Measurements from ENCODE around the gene MSLN.
A peak's percentile ranks its signal among the peaks of the same experiment; 100 is the strongest.

DNA sequence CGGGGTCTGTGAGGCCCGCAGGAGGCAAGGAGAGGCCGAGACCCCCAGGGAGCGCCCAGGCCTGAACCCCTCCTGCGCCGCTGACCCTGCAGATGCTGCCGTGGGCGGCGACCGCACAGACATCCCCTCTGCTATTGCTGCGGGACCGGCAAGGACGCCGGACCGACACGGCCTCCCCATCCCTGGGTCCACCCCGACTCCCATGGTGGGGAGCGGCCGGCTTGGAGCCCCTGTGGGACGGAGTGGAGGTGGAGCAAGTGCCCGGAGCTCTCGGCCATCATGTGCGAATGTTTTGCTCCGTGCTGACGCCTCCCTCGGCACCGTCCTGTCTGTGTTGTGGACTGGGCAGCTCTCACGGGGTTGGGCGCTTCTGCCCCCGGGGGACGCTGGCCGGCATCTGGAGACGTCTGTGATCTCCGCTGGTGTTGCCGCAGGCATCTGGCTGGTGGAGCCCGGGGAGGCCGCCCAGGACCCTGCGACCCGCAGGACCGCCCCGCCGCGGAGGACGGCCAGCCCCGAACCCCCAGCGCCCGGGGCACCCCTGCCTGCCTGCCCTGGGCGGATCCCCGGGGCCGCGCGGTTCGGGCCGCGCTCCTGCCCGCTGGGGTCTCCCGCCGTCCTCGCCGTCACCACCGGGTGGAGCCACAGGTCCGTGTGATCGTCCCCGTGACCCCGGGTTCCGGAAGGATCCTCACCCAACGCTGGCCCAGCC lies 52.8 kb downstream of the MSLN start:
- TF ChIP-seq, protein P1, sequence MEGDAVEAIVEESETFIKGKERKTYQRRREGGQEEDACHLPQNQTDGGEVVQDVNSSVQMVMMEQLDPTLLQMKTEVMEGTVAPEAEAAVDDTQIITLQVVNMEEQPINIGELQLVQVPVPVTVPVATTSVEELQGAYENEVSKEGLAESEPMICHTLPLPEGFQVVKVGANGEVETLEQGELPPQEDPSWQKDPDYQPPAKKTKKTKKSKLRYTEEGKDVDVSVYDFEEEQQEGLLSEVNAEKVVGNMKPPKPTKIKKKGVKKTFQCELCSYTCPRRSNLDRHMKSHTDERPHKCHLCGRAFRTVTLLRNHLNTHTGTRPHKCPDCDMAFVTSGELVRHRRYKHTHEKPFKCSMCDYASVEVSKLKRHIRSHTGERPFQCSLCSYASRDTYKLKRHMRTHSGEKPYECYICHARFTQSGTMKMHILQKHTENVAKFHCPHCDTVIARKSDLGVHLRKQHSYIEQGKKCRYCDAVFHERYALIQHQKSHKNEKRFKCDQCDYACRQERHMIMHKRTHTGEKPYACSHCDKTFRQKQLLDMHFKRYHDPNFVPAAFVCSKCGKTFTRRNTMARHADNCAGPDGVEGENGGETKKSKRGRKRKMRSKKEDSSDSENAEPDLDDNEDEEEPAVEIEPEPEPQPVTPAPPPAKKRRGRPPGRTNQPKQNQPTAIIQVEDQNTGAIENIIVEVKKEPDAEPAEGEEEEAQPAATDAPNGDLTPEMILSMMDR (IDR thresholded peaks at IDR 0.05): peak; percentile 82
- TF ChIP-seq, protein P2, sequence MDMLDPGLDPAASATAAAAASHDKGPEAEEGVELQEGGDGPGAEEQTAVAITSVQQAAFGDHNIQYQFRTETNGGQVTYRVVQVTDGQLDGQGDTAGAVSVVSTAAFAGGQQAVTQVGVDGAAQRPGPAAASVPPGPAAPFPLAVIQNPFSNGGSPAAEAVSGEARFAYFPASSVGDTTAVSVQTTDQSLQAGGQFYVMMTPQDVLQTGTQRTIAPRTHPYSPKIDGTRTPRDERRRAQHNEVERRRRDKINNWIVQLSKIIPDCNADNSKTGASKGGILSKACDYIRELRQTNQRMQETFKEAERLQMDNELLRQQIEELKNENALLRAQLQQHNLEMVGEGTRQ (IDR thresholded peaks at IDR 0.05): no peak
- TF ChIP-seq CEBPB (IDR thresholded peaks at IDR 0.05) (no peak), HOXB5 (CRISPR knock-in tag; IDR thresholded peaks at IDR 0.05) (no peak), EP300 (IDR thresholded peaks at IDR 0.05) (no peak), RAD21 (conservative IDR thresholded peaks at IDR 0.05 in 1 of 2, IDR thresholded peaks at IDR 0.05 in 1 of 2) (peak; percentile 88 to 95), KDM5A (IDR thresholded peaks at IDR 0.05) (peak; percentile 27; the same call in 1 of the 2 replicates), SREBF2 (IDR thresholded peaks at IDR 0.05) (no peak), SMC3 (IDR thresholded peaks at IDR 0.05) (peak; percentile 92), CHD2 (IDR thresholded peaks at IDR 0.05; ENCODE audit: low read length, partially characterized antibody) (no peak), ZSCAN20 (CRISPR knock-in tag; IDR thresholded peaks at IDR 0.05) (no peak), TP53 (CRISPR knock-in tag; IDR thresholded peaks at IDR 0.05) (no peak)
